ENCODE results near the gene AFF1. TPM values are rescaled to one million over a fixed set of nuclear protein-coding genes. Genes with fewer than 3 reads are reported as not detected.

The AFF1 gene
- total RNA-seq, 4 donors from 2014 or later: 90.1 to 132 (median 101) TPM

- TF ChIP-seq CTCF (IDR thresholded peaks at IDR 0.05; ENCODE audit: low read depth): no peak
Observed at GRCh38 chr4:87005369-87005689, 70.5 kb downstream of the AFF1 start.

- no peak for TF ChIP-seq CTCF (IDR thresholded peaks at IDR 0.05; ENCODE audit: low read depth)
Observed at GRCh38 chr4:87005690-87006425, 71.0 kb downstream of the AFF1 start.

- no peak for TF ChIP-seq CTCF (IDR thresholded peaks at IDR 0.05; ENCODE audit: low read depth)
Observed at GRCh38 chr4:87006426-87006675, 71.5 kb downstream of the AFF1 start.

- TF ChIP-seq CTCF (IDR thresholded peaks at IDR 0.05; ENCODE audit: low read depth): no peak
Observed at GRCh38 chr4:87006676-87007527, 72.1 kb downstream of the AFF1 start.

GRCh38 chr4:87007528-87008446, 73.0 kb downstream of the AFF1 start:
- no peak for TF ChIP-seq CTCF (IDR thresholded peaks at IDR 0.05; ENCODE audit: low read depth)

GRCh38 chr4:87009095-87009648, 74.4 kb downstream of the AFF1 start:
- no peak for TF ChIP-seq CTCF (IDR thresholded peaks at IDR 0.05; ENCODE audit: low read depth)
